GM19452 (cell line): Measurements from ENCODE around the gene MRGPRE.

Experiments
- ATAC-seq: cut with Tn5 transposase; IDR thresholded peaks from one replicate; pipeline ENCODE4 v1.9.1; 2021; ENCODE audit not compliant: unreplicated experiment

MRGPRE gene

DNA sequence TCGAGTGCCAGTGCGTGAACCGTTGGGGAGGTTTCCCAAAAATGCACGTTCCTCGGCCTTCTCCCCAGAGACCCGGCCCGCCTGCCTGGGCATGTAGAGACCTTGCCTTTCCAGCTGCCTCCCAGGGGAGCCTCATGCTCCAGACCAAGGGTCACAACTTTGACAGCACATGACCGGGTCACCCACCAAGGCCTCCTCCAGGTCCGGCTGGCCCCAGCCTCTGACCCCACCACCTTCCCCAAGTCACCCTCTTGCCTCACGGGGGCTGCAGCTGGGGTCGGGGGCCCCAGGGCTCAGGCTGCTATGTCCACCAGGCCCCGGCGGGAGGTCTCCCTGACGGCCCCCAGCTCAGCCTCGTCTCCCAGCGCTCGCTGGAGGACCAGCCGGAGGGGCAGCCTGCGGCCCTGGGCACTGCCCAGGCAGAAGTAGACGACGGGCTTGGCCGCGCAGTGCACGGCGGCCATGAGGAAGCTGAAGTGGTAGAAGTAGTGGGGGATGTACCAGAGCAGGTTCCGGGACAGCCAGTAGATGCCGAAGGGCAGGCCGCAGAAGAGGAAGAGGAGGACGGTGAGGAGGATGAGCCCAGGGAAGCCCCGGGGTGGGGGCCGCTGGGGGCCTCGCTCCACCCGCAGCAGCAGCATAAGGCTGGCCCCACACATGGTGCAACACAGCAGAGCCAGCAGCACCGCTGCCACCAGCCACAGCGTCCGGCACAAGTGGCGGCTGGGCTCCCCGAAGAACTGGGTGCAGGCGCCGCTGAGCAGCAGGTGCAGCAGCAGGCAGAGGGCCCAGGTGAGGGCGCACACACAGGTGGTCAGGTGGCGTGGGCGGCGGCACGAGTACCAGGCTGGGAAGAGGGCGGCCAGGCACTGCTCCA lies 4.4 kb downstream of the MRGPRE start:
- no peak for ATAC-seq

DNA sequence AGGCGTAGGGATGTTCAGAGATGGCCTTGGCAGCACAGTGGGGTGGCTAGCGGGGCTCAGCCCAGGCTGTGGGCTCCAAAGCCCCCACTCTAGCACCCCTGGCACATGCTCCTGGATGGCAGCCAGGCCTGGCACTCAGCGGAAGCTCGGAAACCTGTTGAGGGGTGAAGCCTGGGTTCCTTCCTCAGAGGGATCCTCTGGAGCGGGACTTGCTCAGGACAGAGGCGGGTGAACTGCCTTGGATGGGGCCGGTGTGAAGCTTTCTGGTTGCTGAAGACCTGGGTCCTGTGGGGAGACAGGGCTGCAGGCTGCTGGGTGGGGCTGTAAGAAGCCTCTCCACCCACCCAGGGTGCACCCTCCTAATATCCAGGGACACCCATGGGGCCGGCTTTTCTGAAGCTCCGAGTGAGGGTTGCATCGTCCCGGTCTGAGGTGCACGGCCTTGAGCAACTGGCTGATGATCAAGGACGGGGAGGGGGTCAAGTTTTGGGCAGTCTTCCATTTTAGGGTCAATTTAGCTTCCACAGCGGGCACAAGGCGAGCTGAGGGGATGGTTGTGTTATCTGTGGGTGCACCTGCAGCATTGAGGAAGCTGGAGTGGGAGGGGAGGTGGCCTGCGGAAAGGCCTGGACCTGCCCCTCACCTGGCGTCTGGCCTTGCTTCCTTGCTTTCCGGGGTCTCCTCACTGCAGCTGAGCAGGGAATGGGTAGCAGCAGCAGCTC lies 5.2 kb downstream of the MRGPRE start:
- no peak for ATAC-seq

GRCh38 chr11:3225826-3226750 lies 6.1 kb downstream of the MRGPRE start:
- ATAC-seq = no peak

- no peak for ATAC-seq
These were observed 7.0 kb downstream of the MRGPRE start for GRCh38 chr11:3225159-3225758.

- no peak for ATAC-seq
These were observed 7.7 kb downstream of the MRGPRE start for GRCh38 chr11:3224401-3225057.

- ATAC-seq = no peak
These were observed 8.3 kb downstream of the MRGPRE start for GRCh38 chr11:3223932-3224381.

DNA sequence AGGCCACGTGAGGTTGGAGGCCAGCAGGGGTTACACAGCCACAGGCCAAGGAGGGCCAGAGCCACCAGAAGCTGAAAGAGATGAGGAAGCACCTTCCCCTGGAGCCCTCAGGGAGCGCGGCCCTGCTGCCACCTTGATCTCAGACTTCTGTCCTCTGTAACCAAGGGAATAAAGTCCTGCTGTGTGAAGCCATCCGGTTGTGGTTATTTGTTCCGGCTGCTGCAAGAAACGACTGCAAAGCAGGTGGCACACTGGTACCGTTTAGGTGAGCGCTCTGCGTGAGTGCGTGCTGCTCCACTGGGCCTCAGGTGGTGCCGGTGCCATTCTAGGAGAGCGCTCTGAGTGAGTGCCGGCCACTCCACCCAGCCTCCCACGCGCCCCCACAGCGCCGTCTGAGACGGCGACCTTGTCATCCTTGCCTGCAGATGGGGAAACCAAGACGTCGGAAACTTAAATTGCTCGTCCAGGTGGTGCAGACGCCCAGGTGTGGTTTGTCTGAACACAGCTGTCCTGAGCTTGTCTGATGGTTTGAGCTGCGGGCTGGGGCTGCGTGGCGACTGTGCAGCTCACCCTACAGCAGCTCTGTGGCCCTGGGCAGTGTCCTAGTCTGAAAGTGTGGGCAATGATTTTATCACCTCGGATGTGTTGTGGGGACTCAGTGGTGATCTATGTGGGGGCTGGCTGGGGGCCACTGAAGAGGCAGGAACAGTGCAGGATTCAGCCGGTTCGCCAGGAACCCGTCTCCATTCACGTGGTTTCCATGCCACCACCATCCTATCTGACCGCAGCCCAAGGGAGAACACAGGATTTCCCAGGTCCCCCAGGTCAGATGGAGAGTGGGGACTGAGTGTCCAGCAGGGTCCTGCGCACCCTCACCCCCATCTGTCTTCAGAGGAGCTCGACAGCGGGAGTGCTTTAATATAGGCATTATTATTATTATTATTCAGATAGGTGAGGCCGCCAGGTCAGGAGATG lies 9.0 kb downstream of the MRGPRE start:
- no peak for ATAC-seq

DNA sequence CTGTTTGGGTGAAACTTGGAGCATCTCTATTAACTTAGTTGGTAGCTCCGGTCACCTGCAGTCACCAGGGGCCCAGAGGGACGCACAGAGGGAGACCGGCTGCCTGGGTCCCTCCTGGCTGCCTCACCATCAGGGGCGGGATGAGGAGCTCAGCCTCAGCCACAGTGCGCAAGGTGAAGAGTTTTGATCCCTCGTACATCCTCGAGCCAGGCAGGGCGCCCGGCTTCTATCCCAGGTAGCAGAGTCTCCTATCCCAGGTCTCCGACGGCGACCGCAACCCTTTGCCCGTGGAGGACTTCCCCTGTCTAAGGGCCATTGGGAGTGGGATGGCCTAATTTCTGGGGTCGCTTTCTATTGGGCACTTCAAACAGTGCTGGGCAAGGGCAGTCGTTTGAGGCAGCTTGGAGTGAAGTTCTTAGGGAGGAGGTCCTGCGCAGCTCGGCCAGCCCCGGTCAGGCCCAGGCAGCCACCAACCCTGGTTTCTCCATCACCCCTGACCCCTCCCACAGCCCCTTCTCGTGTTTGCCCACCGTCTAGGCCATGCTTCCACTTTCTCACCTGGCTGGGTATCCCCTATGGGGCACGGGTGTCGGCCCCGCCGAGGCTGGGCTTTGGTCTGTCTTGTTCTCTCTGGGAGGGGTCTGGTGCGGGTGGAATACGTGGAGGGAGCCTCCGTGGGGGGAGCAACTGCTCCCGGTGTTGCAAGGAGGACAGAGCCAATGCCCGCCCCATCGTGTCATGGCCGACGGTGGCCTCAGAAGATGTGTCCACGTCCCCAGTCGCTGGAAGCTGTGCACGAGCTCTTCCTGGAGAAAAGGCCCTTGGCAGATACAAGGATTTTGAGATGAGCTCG lies 10.0 kb downstream of the MRGPRE start:
- no peak for ATAC-seq

DNA sequence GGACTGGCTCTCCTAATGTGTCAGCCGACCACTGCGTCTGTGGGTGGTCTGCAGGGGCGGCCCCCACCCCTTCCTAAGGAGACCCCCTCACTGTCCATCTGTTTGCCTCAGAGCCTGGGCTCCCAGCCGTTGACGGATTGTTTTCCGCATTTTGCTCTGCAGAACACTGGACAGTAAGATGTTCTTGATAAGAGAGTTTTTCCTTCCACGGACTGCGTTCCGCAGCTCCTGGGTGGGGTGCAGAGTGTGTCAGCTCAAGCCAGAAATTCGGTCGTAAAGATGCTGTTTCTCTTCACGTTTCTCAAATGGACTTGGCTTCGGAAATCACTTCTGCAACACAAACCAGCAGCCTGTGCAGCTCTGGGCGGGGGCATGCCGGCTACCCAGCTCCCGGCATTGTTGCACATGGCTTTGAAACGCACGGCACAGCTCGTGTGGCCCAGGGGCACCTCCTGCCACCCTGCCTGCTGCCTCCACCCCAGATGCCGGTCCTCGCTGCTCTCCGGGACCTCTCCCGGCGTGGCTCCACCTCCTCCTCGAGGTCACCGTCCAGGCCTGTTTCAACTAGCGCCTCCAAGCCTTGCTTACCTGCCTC lies 10.7 kb downstream of the MRGPRE start:
- ATAC-seq = no peak

DNA sequence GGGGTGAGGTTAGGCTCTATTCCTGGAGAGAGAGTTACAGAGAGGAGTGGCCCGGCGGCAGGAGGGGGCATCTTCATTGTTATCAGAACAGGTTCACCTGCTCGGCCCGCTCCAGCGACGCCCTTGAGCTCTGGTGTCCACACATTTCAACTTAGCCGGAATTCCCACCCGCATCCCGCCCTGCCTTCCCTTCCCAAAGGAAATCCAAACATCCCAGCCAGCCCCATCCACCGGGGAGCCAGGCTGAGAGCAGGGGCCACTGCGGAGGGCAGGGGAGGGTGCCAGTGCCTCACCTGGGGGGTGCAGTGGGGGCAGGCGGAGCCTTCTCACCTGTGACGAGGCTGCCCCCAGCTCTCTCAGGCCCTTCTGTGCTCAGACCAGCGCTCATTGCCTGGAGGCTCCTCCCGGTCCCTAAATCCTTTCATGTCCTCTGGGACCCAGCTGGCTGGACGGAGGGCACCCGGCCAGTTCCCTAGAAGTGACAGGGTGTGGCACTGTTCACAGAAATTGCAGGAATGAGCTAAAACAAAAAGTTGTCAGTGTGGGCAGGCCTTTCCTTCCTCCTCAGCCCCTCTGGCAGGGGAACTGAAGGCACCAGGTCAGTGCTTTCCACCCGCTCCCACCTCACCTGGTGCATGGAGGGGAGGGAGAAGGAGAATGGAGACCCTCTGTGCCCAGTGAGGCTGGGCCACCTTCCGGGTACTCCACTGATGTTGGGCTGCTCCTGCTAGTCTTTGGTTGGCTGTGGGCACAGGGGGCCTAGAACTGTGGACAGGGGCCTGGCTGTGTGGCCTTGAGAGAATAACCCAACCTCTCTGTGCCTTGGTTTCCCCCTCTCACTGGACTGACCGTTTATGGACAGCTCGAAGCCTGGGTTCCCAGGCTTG lies 11.5 kb downstream of the MRGPRE start:
- no peak for ATAC-seq

- no peak for ATAC-seq
These were observed 12.1 kb downstream of the MRGPRE start for GRCh38 chr11:3220101-3220500.

- no peak for ATAC-seq
These were observed 12.8 kb downstream of the MRGPRE start for GRCh38 chr11:3219281-3219892.

DNA sequence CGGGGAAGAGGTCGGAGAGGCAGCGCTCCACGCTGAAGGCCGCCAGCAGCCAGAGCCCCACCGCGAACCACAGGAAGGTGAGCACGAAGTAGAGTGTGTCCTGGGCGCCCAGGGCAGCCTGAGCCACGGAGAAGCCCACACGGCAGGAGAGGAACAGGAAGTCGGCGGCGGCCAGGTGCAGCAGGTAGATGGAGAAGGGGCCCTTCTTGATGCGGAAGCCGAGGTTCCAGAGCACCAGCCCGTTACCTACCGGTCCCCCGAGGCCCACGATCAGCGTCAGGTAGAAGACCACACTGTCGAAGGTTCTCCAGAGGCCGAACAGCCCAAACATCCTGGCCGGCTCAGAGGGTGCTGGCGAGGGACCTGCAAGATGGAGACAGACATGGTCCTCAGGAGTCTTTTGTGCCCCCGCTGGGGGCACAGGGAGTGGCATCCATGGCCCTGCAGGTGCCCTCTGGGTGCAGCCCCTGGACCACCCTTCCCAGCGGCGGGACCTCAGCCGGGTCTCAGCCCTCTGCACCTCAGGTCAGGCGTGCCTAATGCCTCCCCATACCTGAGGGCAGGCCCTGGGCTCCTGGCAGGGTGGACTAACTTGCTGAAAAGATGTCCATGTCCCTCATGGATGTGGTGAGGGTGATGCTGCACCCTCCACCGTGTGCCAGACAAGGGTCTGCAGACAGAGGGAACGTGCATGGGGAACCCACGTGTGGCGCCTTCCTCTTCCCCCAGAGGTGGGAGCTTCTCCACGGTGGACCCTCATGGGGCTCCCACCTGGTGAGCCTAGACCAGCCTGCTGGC lies 13.5 kb downstream of the MRGPRE start, which contains the start of gene MRGPRG:
TSS of gene MRGPRG (minus strand) at position 331 of the 798 bp plus-strand sequence. CDS start at position 331, 0 bp downstream.
- no peak for ATAC-seq

DNA sequence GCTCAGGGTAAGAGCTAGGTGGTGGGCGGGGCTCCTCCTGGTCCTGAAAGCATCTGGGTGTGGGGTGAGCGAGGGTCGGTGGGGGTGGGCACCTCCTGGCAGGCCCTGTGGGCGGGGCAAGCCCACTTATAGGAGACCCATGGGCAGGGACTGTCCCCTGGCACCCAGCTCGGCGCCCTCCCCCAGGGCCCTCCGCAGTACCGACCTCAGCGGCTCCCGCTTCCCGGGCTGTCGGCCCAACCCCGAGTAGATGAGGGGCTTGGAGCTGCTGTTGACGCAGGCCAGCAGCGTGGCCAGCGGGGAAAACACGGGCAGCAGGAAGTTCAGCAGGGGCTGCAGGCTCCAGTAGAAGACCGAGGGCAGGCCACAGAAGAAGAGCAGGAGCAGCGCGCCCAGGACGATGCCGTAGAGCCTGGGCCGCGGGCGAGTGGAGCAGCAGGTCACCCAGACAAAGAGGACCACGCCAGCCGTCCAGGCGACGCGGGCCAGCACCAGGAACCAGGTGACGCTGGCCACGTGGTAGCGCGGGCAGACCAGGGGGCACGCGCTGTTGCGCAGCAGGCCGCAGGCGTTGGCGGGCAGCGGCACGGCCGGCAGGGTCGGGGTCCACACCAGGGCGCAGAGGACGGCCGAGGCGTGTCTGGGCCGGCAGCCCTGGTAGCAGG lies 14.3 kb downstream of the MRGPRE start:
- no peak for ATAC-seq

- ATAC-seq = no peak
These were observed 16.1 kb downstream of the MRGPRE start for GRCh38 chr11:3216027-3216525.
